IMR-90 (cell line): Measurements from ENCODE around the gene DGKB. TPM values are rescaled to one million over a fixed set of nuclear protein-coding genes. Genes with fewer than 3 reads are reported as not detected.

Experiments
- ATAC-seq: fragments of 200-7000 bp; cut with Tn5 transposase; 2 replicates; pipeline ENCODE4 v1.9.1; 2020; ENCODE audit warnings: low read depth, mild to moderate bottlenecking, moderate library complexity
- BruUV-seq: library from RNA; stranded (reverse); fragments of 400-500 nt; replicated peaks from 2 replicates; lab custom pipeline; 2021; lab: Mats Ljungman, UMichigan
- CTCF ChIA-PET: fragments of 300-600 bp; formaldehyde crosslinking; extraction: SDS; loops from one replicate; lab custom pipeline; 2021; ENCODE audit warnings: antibody characterized with exemption; lab: Yijun Ruan, JAX
- POLR2A ChIA-PET: fragments of 300-600 bp; sonication (Branson Sonifier 250); formaldehyde crosslinking; loops from one replicate; lab custom pipeline; 2022; ENCODE audit warnings: antibody characterized with exemption; ENCODE audit not compliant: unreplicated experiment; lab: Charles Lee
- DNase-seq: peaks from one replicate; pipeline ENCODE4 v3.0.0; 2013
- H2AFZ ChIP-seq: replicated peaks from 2 replicates; pipeline ENCODE3; 2013; ENCODE audit warnings: low read length, mild to moderate bottlenecking; ENCODE audit not compliant: poor library complexity
- H2AK5ac ChIP-seq: 2 replicates; pipeline ENCODE4 v1.6.1; 2013; ENCODE audit warnings: low read depth, low read length, inconsistent platforms
- H2AK9ac ChIP-seq: replicated peaks from 2 replicates; pipeline ENCODE3; 2013; ENCODE audit warnings: mild to moderate bottlenecking, low read depth, low read length, moderate library complexity; ENCODE audit not compliant: poor library complexity
- H2BK120ac ChIP-seq: 2 replicates; pipeline ENCODE4 v1.6.1; 2013; ENCODE audit warnings: low read depth, low read length, inconsistent platforms
- H2BK15ac ChIP-seq: 3 replicates; pipeline ENCODE4 v1.6.1; 2013; ENCODE audit warnings: low read depth, low read length, inconsistent platforms
- H2BK20ac ChIP-seq: 2 replicates; pipeline ENCODE4 v1.6.1; 2013; ENCODE audit warnings: low read depth, mild to moderate bottlenecking, inconsistent platforms, low read length, moderate library complexity
- H2BK5ac ChIP-seq: 2 replicates; pipeline ENCODE4 v1.6.1; 2013; ENCODE audit warnings: mild to moderate bottlenecking, low read depth, low read length, inconsistent platforms; ENCODE audit not compliant: poor library complexity, severe bottlenecking
- H3K14ac ChIP-seq: replicated peaks from 2 replicates; pipeline ENCODE4 v1.6.1; 2013; ENCODE audit warnings: low read depth, low read length, inconsistent platforms
- H3K18ac ChIP-seq: 2 replicates; pipeline ENCODE4 v1.6.1; 2013; ENCODE audit warnings: low read depth, low read length, control low read depth
- H3K23ac ChIP-seq: 2 replicates; pipeline ENCODE4 v1.6.1; 2013; ENCODE audit warnings: low read depth, low read length, inconsistent platforms
- H3K27ac ChIP-seq: 2 replicates; pipeline ENCODE4 v1.5.1; 2013; ENCODE audit warnings: mild to moderate bottlenecking, control low read depth, low read length; ENCODE audit not compliant: insufficient read depth
- H3K27me3 ChIP-seq: 2 replicates; pipeline ENCODE4 v1.6.1; 2013; ENCODE audit warnings: low read length; ENCODE audit not compliant: control insufficient read depth, insufficient read depth
- H3K36me3 ChIP-seq: 2 replicates; pipeline ENCODE4 v1.6.1; 2013; ENCODE audit warnings: low read length, mixed read lengths; ENCODE audit not compliant: control insufficient read depth, insufficient read depth
- H3K4ac ChIP-seq: 2 replicates; pipeline ENCODE4 v1.6.1; 2013; ENCODE audit warnings: low read depth, low read length, inconsistent platforms
- H3K4me1 ChIP-seq: 2 replicates; pipeline ENCODE4 v1.6.1; 2013; ENCODE audit warnings: low read length, mixed read lengths; ENCODE audit not compliant: control insufficient read depth, insufficient read depth
- H3K4me2 ChIP-seq: 2 replicates; pipeline ENCODE4 v1.6.1; 2013; ENCODE audit warnings: low read depth, mild to moderate bottlenecking, control low read depth, low read length, moderate library complexity
- H3K4me3 ChIP-seq: 2 replicates; pipeline ENCODE4 v1.5.1; 2013; ENCODE audit warnings: low read depth, mild to moderate bottlenecking, control low read depth, low read length, moderate library complexity; ENCODE audit not compliant: insufficient read depth
- H3K56ac ChIP-seq: 2 replicates; pipeline ENCODE4 v1.6.1; 2013; ENCODE audit warnings: low read length, inconsistent platforms; ENCODE audit not compliant: insufficient read depth; ENCODE audit errors: extremely low read depth
- H3K79me1 ChIP-seq, 2 experiments: 2 replicates each; pipeline ENCODE4 v1.6.1; 2013; ENCODE audit warnings: low read length in 2 of 2, inconsistent platforms in 1 of 2, low read depth in 1 of 2
- H3K9ac ChIP-seq: 2 replicates; pipeline ENCODE4 v1.6.1; 2013; ENCODE audit warnings: low read depth, low read length, control low read depth
- H3K9me1 ChIP-seq: 2 replicates; pipeline ENCODE4 v1.6.1; 2013; ENCODE audit warnings: low read length, inconsistent platforms; ENCODE audit not compliant: insufficient read depth
- H3K9me3 ChIP-seq: 2 replicates; pipeline ENCODE4 v1.6.1; 2013; ENCODE audit warnings: low read length; ENCODE audit not compliant: control insufficient read depth, insufficient read depth
- H4K20me1 ChIP-seq: 2 replicates; pipeline ENCODE4 v1.6.1; 2013; ENCODE audit warnings: low read length, inconsistent platforms; ENCODE audit not compliant: insufficient read depth
- H4K5ac ChIP-seq: 2 replicates; pipeline ENCODE4 v1.6.1; 2013; ENCODE audit warnings: mild to moderate bottlenecking, low read depth, low read length, control low read depth
- H4K8ac ChIP-seq, 2 experiments: 2 replicates each; pipeline ENCODE4 v1.6.1; 2013; ENCODE audit warnings: low read depth in 2 of 2, low read length in 2 of 2, control low read depth in 1 of 2, inconsistent platforms in 1 of 2
- H4K91ac ChIP-seq: 2 replicates; pipeline ENCODE4 v1.6.1; 2013; ENCODE audit warnings: low read depth, low read length, inconsistent platforms; ENCODE audit not compliant: insufficient read depth
- CEBPB ChIP-seq: IDR thresholded peaks from 2 replicates; pipeline ENCODE4 v1.6.1; 2012; ENCODE audit warnings: low read depth, low read length, improper control_type of control experiment
- FOS ChIP-seq: fragments of 150-350 bp; IDR thresholded peaks from 2 replicates; pipeline ENCODE4 v1.6.1; 2016; ENCODE audit warnings: low read depth, low read length
- MAZ ChIP-seq: IDR thresholded peaks from 2 replicates; pipeline ENCODE4 v1.6.1; 2012; ENCODE audit warnings: low read depth, mild to moderate bottlenecking, low read length, improper control_type of control experiment, moderate library complexity, borderline replicate concordance
- RCOR1 ChIP-seq: IDR thresholded peaks from 2 replicates; pipeline ENCODE4 v1.6.1; 2012; ENCODE audit warnings: mild to moderate bottlenecking, low read length, improper control_type of control experiment; ENCODE audit not compliant: insufficient replicate concordance
- WGBS, 2 experiments: methylation state at CpG; one replicate each; pipeline versions ENCODE4 v1.1.5 to v1.1.7; 2013; ENCODE audit warnings: missing lambda C conversion rate in 2 of 2; ENCODE audit not compliant: insufficient read length in 1 of 2; ENCODE audit errors: extremely low coverage in 2 of 2; 5-methylcytosine and 5-hydroxymethylcytosine counted together
- dilution Hi-C: fragments of 300-500 bp; cut with HindIII; formaldehyde crosslinking; loops from one replicate; pipeline ENCODE4 v1.14.3; 2018; ENCODE audit warnings: low sequenced_read_pairs; ENCODE audit not compliant: unreplicated experiment
- in situ Hi-C: fragments of 300-500 bp; cut with MboI; formaldehyde crosslinking; loops from 3 replicates; pipeline ENCODE4 v1.14.3; 2019; ENCODE audit warnings: low sequenced_read_pairs, inconsistent platforms, mixed read lengths
- intact Hi-C: fragments of 100-400 bp; cut with micrococcal nuclease; formaldehyde crosslinking; loops from 2 replicates; pipeline ENCODE4 v1.10.0; 2022
- polyA plus RNA-seq, 3 experiments: library from polyadenylated mRNA; depleted of rRNA; stranded (reverse); fragments of >200 nt; gene quantifications; 2 replicates each; pipeline ENCODE4 v1.2.3, GENCODE V29; 2012; ENCODE audit warnings: low replicate concordance in 1 of 3
- total RNA-seq: library from RNA; depleted of rRNA; stranded (reverse); fragments of >200 nt; gene quantifications from 2 replicates; pipeline ENCODE4 v1.2.3, GENCODE V29; 2012
- TF ChIP-seq, protein P1 (sequence below): fragments of 150-350 bp; IDR thresholded peaks from 2 replicates; pipeline ENCODE4 v1.6.1; 2016; ENCODE audit warnings: low read depth, mild to moderate bottlenecking, low read length, moderate library complexity, borderline replicate concordance
- TF ChIP-seq, protein P2 (sequence below): conservative IDR thresholded peaks from 2 replicates; pipeline ENCODE4 v1.5.1; 2012; ENCODE audit warnings: mild to moderate bottlenecking, low read depth, low read length, improper control_type of control experiment

DGKB gene
- total and polyA plus RNA-seq, 2 of the 4 experiments (the other 2 are of a cell fraction), result not detected

DNA sequence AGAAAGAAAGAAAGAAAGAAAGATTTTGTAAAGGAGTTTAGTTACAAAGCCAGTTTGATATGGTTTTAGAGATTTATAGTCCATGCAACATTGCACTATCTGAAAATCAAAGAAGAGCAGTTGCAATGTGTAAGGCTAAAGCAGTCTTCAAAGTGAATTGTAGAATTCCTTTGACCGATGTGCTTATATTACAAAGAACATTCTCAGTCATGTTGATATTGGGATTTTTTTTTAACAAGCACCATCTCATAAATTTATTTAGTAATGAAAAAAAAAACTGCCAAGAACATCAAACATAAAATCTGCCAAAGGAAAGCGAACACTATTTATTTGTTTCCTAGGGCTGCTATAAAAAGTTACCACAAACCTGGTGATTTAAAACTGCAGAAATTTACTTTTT, 133.3 kb downstream of the DGKB start:
- Histone ChIP-seq H2BK20ac (no peak overlapping the region), H3K36me3 (no peaks in the 10 kb centered on the region), H3K56ac (no peak overlapping the region), H2AK5ac (no peak overlapping the region), H3K14ac (no peak overlapping the region), H3K27ac (no peak overlapping the region), H4K8ac (no peak overlapping the region), H3K4me3 (no peak overlapping the region), H4K91ac (no peak overlapping the region), H3K18ac (no peak overlapping the region), H3K23ac (no peak overlapping the region), H2AK9ac (no peak overlapping the region), H2AFZ (no peak overlapping the region), H3K9me3 (no peaks in the 10 kb centered on the region), H3K27me3 (no peaks in the 10 kb centered on the region), H3K4me2 (no peak overlapping the region), H3K9ac (no peak overlapping the region), H2BK5ac (no peak overlapping the region), H4K5ac (no peak overlapping the region), H2BK15ac (no peak overlapping the region), H3K9me1 (no peaks in the 10 kb centered on the region), H3K4ac (no peak overlapping the region), H3K4me1 (no peaks in the 10 kb centered on the region), H3K79me1 (no peaks in the 10 kb centered on the region), H2BK120ac (no peak overlapping the region), H4K20me1 (no peaks in the 10 kb centered on the region)
- POLR2A ChIA-PET, result no interaction called here
- intact Hi-C loops (no loop called here), dilution Hi-C loops (no loop called here), in situ Hi-C loops (no loop called here)
- BruUV-seq, result no TSS peak
- DNase-seq (no peak), ATAC-seq (no peak)
- no CpG with 5 or more reads among the region's 2 CpGs for WGBS, 2 experiments
- no peak for TF ChIP-seq CEBPB
- TF ChIP-seq MAZ, result no peak
- TF ChIP-seq, protein P1, sequence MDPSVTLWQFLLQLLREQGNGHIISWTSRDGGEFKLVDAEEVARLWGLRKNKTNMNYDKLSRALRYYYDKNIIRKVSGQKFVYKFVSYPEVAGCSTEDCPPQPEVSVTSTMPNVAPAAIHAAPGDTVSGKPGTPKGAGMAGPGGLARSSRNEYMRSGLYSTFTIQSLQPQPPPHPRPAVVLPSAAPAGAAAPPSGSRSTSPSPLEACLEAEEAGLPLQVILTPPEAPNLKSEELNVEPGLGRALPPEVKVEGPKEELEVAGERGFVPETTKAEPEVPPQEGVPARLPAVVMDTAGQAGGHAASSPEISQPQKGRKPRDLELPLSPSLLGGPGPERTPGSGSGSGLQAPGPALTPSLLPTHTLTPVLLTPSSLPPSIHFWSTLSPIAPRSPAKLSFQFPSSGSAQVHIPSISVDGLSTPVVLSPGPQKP, result no peak
- TF ChIP-seq RCOR1, result no peak
- TF ChIP-seq, protein P2, sequence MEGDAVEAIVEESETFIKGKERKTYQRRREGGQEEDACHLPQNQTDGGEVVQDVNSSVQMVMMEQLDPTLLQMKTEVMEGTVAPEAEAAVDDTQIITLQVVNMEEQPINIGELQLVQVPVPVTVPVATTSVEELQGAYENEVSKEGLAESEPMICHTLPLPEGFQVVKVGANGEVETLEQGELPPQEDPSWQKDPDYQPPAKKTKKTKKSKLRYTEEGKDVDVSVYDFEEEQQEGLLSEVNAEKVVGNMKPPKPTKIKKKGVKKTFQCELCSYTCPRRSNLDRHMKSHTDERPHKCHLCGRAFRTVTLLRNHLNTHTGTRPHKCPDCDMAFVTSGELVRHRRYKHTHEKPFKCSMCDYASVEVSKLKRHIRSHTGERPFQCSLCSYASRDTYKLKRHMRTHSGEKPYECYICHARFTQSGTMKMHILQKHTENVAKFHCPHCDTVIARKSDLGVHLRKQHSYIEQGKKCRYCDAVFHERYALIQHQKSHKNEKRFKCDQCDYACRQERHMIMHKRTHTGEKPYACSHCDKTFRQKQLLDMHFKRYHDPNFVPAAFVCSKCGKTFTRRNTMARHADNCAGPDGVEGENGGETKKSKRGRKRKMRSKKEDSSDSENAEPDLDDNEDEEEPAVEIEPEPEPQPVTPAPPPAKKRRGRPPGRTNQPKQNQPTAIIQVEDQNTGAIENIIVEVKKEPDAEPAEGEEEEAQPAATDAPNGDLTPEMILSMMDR, result no peak
- no peak for TF ChIP-seq FOS
- CTCF ChIA-PET, result no interaction called here
